HG03108 (cell line): Measurements from ENCODE around the gene CACNA1F.
A peak's percentile ranks its signal among the peaks of the same experiment; 100 is the strongest.
"Not testable (repeated sequence)": the region's sequence is repeated elsewhere in the genome, so short reads cannot be mapped to it uniquely, and the experiment has no call there.

ENCODE experiments used
- ATAC-seq: cut with Tn5 transposase; IDR thresholded peaks from one replicate; pipeline ENCODE4 v1.9.1; 2021; ENCODE audit warnings: moderate library complexity; ENCODE audit not compliant: unreplicated experiment

Gene CACNA1F

DNA sequence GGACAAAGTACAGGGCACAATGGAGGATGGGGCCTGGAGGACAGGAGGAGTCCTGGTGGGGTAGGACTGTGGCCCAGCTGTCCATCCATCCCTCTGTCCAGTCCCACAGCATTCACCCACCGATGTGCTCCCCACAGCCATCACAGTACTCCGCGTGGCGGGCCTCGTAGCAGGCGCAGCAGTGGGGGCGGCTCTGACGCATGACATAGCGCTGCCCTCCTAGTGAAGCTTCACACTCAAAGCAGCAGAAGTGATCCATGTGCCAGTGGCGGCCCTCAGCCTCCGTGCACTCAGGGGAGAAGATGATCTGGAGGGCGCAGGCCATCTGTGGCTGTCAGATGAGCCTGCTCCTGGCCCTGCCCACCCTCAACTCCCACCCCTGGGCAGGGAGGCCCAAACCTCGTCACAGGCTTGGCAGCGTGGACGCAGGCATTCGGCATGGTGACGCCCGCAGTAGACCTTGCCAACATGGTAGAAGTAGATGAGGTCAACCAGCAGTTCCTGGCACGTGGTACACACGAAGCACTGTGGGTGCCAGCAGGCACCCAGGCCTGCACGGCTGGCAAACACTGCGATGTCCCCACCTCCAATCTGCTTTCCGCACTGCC, 55.2 kb downstream of the CACNA1F start:
- ATAC-seq = no peak

DNA sequence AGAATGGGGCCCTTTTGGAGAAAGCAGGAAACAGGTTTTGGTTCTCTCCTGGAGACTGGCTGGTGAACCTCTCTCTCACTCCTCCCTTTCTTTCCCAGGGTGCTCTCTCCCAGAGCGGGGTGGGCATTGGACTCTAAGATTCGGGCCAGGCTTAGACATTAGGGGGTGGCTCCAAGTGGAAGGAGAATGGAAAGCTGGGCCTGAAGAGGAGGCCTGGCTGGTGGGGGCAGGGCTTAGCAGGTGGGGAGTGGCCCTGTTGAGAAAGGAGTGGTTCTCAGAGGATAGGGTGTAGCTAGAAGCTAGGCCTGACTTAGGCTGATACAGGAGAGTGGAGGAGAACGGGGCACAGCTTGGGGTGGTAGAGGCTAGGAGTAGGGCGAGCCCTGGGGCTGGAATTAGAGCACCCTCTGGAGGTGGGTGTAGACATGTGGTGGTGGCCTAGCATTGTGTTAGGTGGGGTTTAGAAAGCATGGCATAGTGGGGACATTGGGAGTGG, 55.8 kb downstream of the CACNA1F start:
- no peak for ATAC-seq

DNA sequence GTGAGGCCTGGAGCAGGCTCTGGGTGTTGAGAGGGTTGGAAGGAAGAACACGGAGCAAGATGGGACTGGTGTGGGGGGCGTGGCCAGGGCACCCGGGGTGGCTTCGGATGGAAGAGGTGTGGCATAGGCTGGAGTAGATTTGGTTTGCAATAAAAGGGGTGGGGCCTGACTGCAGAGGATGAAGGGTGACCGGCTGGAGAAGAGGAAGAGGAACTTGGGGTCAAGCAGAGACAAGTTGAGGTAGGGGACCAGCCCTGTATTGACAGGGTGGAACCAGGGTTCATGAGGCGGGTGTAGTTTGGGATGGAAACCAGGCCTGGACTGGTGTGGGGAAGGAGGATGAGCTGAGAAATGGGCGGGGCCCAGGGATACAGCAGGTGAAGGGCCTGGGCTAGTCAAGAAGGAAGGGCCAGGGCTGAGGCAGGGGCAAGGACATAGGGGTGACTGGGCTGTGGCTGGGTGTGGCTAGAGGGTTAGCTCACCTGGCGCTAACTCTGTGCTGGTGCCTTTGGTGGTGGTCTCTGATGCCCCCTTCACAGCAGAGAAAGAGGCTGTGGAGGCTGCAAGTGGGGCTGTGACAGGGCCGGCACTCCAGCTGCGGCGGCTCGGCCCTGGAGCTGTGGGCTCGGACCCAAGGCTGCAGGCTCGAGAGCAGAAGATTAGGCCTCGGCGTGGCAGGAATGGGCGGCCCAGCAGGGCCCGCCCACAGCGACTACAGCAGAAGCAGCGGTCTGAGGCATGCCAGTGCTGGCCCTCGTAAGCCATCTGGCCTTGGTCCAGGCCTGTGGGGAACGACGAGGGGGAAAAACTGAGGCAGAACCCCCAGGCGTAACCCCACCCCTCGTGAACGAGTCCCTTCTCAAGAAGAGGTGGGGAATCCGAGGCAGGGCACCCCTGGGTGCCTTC, 56.5 kb downstream of the CACNA1F start:
- no peak for ATAC-seq

DNA sequence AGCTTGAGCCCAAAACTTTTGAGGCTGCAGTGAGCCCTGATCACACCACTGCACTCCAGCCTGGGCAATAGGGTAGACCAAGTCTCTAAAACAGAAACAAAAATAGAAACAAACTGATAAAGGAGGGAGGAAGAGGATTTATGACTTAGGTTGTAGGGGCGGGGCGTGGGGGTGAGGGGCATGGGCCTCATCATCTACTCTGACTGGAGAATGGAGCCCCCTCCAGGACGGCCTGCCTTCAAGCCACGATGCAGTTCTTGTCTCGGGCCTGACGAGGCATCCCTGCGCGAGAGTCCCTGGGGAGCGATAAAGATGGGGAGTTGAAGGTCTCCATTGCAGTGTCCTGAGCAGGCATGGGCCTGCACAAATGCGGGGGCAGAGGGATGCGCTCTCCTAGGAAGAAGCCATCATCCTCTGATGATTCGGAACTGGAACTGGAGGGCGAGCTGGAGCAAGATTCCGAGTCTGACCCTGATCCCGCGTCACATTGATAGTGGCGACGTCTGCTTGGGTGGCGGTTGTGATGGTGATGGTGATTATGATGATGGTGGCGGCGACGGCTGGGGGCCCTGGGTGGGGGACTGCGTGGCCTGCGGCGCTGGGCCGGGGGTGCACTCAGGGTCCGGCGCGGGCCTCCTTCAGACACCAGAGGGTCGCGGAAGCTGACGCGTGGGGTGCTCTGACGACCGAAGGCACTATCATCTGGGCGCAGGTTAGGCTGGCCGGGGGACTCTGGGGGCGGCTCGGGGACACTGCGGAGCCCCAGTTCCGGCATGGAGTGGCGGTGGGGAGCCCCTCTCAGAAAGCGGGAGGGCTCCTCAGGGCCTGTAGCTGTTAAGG, 57.5 kb downstream of the CACNA1F start:
- no peak for ATAC-seq

DNA sequence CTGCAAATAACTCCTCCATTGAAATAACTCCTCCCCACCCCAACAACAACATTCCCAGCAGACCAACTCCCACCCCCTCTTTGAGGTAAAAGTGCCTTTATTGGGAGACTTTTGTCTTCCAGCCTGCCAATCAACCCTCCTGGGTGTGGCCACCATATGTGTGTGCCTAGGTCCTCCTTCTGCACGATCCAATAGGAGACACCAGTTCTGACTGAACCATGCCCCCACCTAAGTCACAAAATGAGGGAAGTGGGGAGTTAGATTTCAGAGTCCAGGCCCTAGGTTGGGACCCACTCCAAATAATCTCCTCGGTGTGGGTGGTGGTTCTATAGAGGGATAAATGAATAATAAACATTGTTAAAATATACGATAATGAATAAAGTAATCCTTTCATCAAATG, 58.4 kb downstream of the CACNA1F start:
- ATAC-seq = no peak

DNA sequence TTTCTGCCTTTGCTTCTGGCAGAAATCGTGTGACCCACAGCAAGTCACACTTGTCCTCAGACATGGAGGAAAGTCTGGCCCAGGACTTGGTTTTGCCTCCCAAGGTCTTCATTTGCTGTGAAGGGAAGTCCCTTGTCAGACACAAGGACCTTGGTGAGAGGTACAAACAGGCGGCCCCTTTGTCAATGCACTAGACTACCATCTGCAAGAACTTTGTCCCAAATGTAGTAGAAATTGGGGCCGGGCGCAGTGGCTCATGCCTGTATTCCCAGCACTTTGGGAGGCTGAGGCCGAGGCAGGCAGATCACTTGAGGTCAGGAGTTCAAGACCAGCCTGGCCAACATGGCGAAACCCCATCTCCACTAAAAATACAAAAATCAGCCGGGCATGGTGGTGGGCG, 59.6 kb downstream of the CACNA1F start:
- not testable (repeated sequence) for ATAC-seq

DNA sequence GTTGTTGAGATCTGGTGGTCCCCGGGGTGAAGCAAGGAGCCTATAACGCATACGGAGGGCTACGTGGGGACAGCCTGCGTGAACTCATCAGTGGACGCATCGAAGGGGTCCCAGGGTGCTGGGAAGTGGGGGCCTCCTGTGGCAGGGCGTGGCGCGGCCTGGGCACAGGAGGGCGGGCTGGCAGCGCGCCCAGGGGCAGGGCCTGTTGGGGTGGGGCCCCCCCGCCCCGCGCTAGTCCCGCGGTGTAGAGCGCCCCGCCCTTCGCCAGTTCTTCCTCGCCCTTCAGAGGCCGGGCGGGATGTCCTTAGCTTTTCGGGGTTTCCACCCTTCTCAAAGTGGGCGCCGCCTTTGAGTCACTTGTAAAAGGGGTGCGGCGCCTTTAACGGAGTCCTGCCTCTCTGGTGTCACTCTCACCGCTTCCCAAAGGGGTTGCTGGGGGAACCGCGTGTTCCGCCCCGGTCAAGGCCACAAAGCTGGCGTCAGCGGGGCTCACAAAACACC, 60.8 kb downstream of the CACNA1F start:
- peak; percentile 69 for ATAC-seq

DNA sequence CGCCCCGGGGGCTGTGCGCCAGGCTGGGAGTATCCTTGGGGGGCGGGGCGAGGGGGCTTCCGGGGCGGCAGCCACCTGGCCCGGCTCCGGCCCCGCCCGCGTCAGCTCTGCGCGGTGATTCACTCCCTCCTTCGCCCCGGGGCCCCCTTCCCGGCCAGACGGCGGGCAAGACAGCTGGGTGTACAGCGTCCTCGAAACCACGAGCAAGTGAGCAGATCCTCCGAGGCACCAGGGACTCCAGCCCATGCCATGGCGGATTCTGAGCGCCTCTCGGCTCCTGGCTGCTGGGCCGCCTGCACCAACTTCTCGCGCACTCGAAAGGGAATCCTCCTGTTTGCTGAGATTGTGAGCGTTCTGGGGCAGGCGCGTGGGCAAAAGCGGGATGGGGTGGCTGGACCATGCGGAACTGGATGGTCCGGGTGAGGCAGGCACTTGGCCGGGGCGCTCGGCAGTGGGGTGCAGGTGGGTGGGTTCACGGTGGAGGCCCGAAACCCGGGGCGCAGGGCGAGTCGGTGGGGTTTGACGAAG, 61.3 kb downstream of the CACNA1F start, which contains the start of gene PLP2:
PLP2 (plus strand) TSS at position 147 of the 528 bp plus-strand sequence; CDS start at position 250, 103 bp downstream.
- peak; percentile 33 for ATAC-seq

DNA sequence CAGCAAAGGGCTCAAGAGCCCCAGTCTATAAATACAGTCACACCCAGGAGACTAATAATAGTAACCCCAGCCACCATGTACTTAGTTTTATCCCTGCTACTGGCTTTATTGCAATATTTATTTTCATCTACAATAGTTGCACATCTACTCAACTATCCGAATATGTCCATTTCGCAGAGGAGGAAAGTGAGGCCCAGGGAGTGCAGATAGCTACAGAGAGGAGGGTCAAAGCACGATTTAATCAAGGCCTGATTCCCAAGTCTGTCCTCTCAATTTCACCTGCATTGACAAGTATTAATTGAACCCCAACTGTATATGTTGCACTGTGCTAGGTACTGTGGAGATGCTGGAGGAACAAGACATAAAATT, 65.4 kb downstream of the CACNA1F start:
- no peak for ATAC-seq

DNA sequence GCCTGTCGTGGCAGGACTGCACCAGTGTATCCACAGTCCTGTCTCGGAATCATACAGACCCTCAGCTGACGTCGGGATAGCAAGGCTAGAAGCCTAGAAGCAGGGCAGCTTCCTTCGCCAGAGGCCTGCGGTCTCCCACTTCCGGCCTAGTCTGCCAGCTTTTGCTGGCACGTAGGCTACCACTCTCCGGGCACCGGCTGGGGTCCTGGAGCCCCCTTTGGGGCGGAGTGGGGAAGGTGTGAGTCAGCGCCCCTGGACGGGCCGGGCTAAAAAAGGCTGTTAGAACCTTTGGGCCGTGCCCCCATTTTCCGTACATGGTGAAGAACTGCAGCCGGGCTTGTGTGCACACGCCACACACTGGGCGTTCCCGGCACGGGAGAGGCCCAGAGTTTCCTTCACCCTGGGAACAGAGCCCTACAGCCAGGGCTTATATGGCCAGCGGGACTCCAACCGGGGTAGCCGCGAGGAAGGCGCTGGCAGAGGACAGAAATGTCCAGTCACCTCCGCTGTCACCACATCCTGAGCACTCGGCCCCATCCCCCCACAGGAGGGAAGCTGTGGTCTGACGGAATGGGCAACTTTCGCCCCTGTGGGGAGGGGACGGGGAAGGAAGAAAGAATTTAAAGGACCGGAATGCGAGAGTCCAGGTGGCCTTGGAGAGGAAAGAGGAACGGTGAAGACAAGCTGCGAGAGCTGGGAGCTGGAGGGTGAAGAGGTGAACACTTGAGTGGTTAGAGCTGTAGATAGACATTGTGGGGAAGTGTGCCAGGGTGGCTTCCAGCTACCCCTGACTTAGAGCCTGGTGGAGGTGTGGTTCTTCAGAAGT, 66.0 kb downstream of the CACNA1F start:
- ATAC-seq = peak; percentile 23

DNA sequence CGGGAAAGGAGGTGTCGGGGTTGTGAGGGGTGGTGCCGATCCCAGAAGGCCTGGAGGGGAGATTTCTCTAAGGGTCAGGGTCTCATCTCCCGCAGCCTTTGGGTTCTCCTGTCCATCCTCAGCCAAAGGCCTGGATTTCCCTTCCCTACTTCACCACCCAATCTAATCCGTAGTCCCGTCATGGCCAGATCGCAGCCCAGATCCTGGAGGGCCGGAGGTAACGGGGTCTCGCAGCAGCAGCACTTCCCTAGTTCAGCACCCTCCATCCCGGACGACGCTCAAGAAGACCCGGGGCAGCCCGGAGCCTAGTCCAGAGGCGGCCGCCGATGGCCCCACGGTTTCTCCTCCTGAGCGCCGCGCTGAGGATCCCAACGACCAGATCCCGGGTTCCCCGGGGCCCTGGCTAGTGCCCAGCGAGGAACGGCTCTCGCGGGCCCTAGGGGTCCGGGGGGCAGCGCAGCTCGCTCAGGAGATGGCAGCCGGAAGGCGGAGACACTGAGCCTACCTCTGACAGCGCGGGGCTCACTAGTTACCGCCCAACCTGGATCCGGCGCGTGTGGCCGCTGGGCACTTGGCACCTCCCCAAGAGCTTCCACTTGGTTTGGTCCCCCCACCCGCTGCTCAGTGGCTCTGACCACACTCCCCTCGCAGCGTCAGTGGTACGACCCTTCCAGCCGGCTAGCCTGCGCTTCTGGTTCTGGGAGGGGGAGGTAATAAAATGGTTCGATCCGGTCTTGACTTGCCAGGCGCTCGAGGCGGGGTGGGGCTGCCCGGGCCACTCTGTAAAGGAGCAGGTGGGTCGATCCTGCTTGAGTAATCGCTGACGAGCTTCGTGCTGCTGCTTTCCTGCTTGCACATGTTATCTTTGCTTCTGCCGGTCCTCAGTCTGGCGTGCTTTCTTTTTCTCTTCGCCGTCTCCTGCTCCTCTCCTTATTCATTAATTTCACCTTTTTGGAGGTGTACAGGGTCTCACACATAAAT, 66.9 kb downstream of the CACNA1F start:
- ATAC-seq = peak; percentile 36

DNA sequence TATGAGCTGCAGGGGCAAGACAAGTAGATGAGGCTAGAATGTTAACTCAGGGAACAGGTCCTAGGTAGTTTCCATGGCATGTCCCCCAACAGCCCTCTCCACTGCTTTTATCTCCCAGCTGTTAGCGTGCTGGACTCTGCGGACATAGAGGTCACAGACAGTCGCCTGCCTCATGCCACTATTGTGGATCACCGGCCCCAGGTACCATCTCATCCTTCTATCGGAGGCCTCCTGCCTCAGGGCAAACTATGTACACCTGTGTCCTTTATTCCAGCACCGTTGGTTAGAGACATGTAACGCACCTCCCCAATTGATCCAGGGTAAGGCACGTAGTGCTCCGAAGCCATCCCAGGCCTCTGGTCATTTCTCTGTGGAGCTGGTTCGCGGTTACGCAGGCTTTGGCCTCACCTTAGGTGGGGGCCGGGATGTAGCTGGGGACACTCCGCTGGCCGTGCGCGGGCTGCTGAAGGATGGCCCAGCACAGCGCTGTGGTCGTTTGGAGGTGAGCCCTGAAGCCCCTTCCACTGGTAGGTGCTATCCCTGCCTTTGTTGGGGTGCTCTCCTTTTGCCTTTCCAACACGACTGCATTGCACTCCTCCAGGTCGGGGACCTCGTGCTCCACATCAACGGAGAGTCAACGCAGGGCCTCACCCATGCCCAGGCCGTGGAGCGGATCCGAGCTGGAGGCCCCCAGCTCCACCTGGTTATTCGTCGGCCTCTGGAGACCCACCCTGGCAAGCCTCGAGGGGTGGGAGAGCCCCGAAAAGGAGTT, 68.4 kb downstream of the CACNA1F start:
- no peak for ATAC-seq

DNA sequence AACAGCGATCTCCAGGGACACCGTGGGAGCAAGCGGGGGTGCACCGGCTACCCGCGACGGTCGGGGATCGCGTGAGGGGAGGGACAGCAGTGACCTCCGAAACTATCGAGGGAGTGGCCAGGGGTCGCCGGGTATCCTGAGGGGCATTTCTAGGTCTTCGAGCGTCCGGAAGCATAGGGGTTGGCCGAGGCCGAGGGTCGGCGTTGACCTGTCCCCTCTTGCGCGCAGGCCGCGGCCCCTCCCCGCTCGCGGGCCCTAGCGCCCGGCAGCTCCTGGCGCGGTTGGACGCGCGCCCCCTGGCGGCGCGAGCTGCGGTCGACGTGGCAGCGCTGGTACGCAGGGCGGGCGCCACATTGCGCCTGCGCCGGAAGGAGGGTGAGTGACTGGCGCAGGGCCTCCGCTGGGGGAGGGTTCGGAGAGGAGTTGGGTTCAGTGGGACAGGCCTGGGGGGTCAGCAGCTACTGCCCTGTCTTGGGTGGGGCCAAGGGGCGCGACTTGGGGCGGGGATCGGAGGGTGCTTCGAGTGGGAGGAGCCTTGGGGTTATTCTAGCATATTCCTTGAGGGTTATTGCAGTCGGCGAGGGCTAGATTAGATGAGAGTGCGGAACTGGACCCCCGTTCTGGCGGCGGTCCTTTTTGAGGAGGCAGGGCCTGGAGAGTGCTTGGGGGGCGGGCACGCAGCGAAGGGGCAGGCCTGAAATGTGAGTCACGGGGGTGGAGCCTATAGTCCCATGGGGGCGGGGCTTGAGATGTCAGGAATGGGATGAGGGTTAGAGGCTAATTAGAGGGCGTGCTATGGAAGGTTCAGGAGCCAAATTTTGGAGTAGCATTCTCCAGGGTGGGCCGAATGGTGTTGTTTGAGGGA, 69.4 kb downstream of the CACNA1F start:
- ATAC-seq = peak; percentile 35

DNA sequence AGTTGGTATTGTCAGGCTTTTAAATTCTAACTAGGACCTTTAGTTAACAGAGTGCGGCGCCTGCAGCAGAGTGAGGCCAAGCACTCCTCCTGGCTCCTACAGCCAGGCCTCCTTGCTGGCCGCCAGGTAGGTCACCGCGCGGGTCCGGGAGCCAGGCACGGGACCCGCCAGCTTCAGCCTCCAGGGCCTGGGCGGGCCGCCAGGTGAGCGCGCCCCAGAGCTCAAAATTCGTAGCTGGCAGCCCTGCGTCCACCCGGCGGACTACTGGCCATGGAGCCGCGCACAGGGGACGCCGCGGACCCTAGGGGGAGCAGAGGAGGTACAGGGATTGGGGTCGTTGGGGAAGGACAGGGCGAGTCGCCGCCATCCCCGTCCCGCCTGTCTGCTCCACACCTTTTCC, 70.5 kb downstream of the CACNA1F start, which contains the start of gene MAGIX:
MAGIX (plus strand) TSS at position 139 of the 400 bp plus-strand sequence; CDS start at position 271, 132 bp downstream.
- ATAC-seq = no peak

DNA sequence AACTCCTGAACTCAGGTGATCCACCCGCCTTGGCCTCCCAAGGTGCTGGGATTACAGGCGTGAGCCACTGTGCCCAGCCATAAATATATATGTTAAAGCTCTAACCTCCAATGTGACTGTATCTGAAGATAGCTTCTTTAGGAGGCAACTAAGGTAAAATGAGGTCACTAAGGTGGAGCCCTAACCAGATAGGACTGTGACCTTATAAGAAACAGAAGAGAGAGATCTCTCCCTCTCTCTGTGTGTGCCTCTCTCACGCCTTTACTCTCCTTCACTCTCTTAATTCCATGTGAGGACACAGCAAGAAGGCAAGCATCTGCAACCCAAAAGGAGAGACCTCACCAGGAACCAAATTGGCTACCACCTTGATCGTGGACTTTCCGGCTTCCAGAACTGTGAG, 71.5 kb downstream of the CACNA1F start:
- no peak for ATAC-seq

DNA sequence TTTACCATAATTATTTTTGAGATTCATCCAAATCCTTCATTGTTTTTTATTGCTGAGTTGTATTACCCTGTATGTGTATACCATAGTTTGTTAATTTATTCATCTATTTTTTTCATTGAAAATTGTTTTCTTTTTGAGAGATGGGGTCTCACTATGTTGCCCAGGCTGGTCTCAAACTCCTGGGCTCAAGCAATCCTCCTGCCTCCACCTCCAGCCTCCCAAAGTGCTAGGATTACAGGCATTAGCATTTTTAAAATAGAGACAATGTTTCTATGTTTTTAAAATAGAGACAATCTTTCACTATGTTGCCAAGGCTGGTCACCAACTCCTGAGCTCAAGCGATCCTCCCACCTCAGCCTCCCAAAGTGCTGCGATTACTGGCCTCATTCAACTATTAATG, 72.2 kb downstream of the CACNA1F start:
- ATAC-seq = no peak

DNA sequence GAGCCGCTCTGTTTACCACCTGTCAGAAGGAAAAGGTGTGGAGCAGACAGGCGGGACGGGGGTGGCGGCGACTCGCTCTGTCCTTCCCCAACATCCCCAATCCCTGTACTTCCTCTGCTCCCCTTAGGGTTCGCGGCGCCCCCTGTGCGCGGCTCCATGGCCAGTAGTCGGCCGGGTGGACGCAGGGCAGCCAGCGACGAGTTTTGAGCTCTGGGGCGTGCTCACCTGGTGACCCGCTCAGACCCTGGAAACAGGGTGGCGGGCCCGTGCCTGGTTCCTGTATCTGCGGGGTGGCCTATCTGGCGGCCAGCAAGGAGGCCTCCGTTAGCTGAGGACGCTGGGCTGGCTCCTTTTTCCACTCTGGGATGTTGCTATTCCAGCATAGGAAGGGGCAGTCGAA, 75.9 kb downstream of the CACNA1F start:
- ATAC-seq = no peak
